VCaP (cell line): ENCODE results near the gene TTC4.

Source experiments
- H3K27ac ChIP-seq: fragments of 450-650 bp; 2 replicates; pipeline ENCODE4 v1.5.1; 2017
- CTCF ChIP-seq: fragments of 450-650 bp; conservative IDR thresholded peaks from 2 replicates; pipeline ENCODE4 v1.5.1; 2017; ENCODE audit warnings: mild to moderate bottlenecking, moderate library complexity

The TTC4 gene

GRCh38 chr1:54705153-54705552 lies 10.5 kb upstream of the TTC4 start:
- no peak overlapping the region for H3K27ac ChIP-seq
- no peak for TF ChIP-seq CTCF

- H3K27ac ChIP-seq, result no peak overlapping the region
- no peak for TF ChIP-seq CTCF
These were observed 9.2 kb upstream of the TTC4 start for GRCh38 chr1:54706419-54706818.

- H3K27ac ChIP-seq, result no peak overlapping the region
- TF ChIP-seq CTCF, result no peak
These were observed 7.3 kb upstream of the TTC4 start for GRCh38 chr1:54708385-54708784.

GRCh38 chr1:54709547-54710292 lies 5.9 kb upstream of the TTC4 start:
- TF ChIP-seq CTCF, result no peak
- no peak overlapping the region for H3K27ac ChIP-seq

GRCh38 chr1:54710434-54710833 lies 5.2 kb upstream of the TTC4 start:
- no peak overlapping the region for H3K27ac ChIP-seq
- no peak for TF ChIP-seq CTCF

GRCh38 chr1:54710841-54711240 lies 4.8 kb upstream of the TTC4 start:
- H3K27ac ChIP-seq, result no peak overlapping the region
- TF ChIP-seq CTCF, result no peak

- no peak for TF ChIP-seq CTCF
- H3K27ac ChIP-seq, result no peak overlapping the region
These were observed 4.1 kb upstream of the TTC4 start for GRCh38 chr1:54711536-54711935.
